ACHN (cell line): ENCODE results near the gene FOXL3.
"Not testable (repeated sequence)": the region's sequence is repeated elsewhere in the genome, so short reads cannot be mapped to it uniquely, and the experiment has no call there.

Experiments used
- DNase-seq: peaks from one replicate; pipeline ENCODE4 v3.0.0-alpha.2; 2015
- in situ Hi-C: cut with HindIII; loops from 2 replicates; pipeline ENCODE4 v1.10.0; 2017; ENCODE audit warnings: low sequenced_read_pairs, low pct_ligation_motif_present, low pct_unique_long_range_greater_than_20kb

FOXL3 gene

DNA sequence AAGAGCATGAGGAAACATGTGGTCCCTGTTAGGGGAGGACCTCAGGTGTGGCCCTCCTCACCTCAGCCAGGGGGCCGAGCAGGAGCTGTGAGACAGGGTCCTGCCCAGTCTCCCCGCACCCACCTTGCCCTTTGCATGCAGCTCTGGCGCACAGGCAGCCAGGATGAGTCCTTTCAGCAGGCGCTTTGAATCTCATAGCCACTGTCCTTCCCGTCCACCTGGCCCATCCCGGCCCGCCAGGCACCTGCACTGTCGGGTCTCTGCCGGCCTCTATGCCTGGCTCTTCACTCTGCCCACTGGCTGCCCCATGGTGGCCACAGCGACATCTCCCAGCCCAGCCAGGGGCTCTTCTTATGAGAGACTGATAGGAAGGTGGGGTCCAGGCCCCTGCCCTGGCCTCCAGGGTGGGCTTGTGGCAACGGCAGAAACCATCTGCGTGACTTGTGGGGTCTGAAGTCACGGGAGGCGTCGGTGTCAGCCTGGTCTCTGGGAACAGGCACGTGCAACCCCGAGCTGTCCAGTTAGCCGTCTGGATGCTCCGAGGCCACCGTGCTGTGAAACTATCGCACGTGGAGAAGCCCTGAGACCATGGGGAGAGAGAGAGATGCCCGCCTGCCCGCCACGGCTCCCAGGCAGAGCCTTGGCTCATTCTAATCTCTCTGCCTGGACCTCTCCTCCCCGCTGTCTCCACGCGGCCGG is 37.4 kb downstream of the FOXL3 start:
- in situ Hi-C loops, result no loop called here
- DNase-seq, result no peak

GRCh38 chr7:327991-328702 is 38.2 kb downstream of the FOXL3 start:
- in situ Hi-C loops, result no loop called here
- DNase-seq, result no peak

- no peak for DNase-seq
- in situ Hi-C loops, result loop anchor here (10.0 kb wide), 1 partner anchor 165 kb away; no protein-coding TSS in a partner anchor
Observed at GRCh38 chr7:329691-330281, 39.8 kb downstream of the FOXL3 start.

DNA sequence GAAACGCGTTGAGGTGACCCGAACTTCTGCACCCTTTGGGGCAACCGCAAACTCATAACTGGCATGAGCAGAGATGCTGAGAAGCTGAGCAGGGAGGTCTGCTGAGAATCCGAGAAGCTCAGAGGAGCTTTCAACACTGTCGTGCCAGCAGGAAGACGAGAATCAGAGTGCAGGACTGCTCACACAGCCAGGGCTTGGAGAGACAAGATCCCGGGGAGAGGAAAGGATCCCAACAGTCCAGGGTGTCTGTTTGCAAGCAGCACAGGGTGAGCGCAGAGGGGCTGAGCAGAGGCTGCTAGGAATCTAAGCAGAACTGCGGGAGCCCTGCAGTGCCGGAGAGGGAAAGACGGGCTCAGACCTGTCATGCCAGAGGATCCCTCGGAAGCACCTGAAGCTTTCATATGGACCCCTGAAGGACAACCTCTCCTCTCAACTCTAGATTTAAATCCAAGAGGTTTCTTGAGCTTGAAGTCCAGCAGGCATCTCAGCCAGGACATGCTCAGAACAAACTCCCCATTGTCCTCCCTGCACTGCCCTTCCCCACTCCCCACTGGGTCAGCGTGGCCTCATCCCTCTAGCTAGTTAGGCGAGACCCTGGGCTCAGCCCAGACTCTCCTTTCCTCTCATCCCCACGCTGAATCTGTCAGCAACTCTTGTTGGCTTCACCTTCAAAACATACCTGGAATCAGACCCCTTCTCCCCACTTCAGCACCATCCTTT is 40.7 kb downstream of the FOXL3 start:
- DNase-seq, result no peak
- in situ Hi-C loops, result loop anchor here (10.0 kb wide), 1 partner anchor 164 kb away; no protein-coding TSS in a partner anchor

DNA sequence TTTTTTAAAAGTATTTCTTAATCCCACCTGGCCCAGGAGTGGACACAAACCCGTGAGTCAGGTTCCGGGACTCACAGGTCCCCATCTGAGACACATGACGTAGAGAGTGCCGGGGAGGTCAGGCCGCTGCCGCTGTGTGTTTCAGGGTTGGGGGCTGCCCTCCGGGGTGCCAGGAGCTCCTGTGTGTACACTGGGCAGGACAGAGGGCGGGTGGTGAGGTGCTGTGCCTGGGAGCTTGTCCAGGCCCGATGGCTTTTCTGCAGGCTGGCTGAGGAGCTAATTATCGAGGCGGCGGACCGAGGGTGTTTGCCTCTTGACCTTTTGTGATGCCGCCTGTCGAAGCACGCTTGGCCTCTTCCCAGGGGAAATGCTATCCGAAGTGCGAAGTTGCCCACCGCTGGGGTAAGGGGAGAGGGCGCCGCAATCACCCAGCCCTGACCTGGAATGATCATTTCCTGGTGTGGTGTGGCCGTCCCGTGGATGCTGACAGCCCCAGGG is 42.1 kb downstream of the FOXL3 start:
- in situ Hi-C loops, result loop anchor here (10.0 kb wide), 1 partner anchor 163 kb away; no protein-coding TSS in a partner anchor
- DNase-seq, result no peak

GRCh38 chr7:332646-333392 is 42.8 kb downstream of the FOXL3 start:
- in situ Hi-C loops, result loop anchor here (10.0 kb wide), 1 partner anchor 162 kb away; no protein-coding TSS in a partner anchor

DNA sequence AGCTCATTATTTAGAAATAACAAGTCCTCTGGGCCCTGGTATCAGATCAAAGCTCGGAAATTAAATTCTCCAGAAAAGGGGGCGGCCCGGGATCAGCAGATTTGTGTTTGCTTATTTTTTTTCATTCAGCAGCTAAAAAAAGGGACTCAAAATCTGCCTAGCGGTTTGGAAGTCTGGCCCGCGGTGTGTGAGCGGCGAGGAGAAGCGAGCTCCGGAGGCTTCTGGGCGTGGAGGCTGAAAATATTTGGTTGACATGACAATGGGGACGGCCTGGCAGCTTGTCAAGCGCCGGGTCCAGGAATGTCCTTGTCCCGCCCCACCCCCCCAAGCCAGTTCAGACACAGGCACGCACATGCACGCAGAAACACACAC is 43.4 kb downstream of the FOXL3 start:
- in situ Hi-C loops, result loop anchor here (10.0 kb wide), 1 partner anchor 161 kb away; no protein-coding TSS in a partner anchor
- DNase-seq, result no peak

More at GRCh38 chr7:332646-333392, 42.8 kb downstream of the FOXL3 start:
- peak; percentile 80 for DNase-seq

GRCh38 chr7:334618-335357 is 44.8 kb downstream of the FOXL3 start:
- in situ Hi-C loops, result loop anchor here (10.0 kb wide), 1 partner anchor 160 kb away; no protein-coding TSS in a partner anchor
- DNase-seq, result no peak

- no peak for DNase-seq
- in situ Hi-C loops, result loop anchor here (10.0 kb wide), 1 partner anchor 159 kb away; no protein-coding TSS in a partner anchor
Observed at GRCh38 chr7:335358-336148, 45.6 kb downstream of the FOXL3 start.

- DNase-seq, result not testable (repeated sequence)
- in situ Hi-C loops, result loop anchor here (10.0 kb wide), 1 partner anchor 159 kb away; no protein-coding TSS in a partner anchor
Observed at GRCh38 chr7:336149-336533, 46.2 kb downstream of the FOXL3 start.

GRCh38 chr7:336810-337566 is 47.0 kb downstream of the FOXL3 start:
- in situ Hi-C loops, result loop anchor here (10.0 kb wide), 1 partner anchor 158 kb away; no protein-coding TSS in a partner anchor
- DNase-seq, result no peak

- no peak for DNase-seq
- in situ Hi-C loops, result loop anchor here (10.0 kb wide), 1 partner anchor 157 kb away; no protein-coding TSS in a partner anchor
Observed at GRCh38 chr7:337567-337951, 47.6 kb downstream of the FOXL3 start.

DNA sequence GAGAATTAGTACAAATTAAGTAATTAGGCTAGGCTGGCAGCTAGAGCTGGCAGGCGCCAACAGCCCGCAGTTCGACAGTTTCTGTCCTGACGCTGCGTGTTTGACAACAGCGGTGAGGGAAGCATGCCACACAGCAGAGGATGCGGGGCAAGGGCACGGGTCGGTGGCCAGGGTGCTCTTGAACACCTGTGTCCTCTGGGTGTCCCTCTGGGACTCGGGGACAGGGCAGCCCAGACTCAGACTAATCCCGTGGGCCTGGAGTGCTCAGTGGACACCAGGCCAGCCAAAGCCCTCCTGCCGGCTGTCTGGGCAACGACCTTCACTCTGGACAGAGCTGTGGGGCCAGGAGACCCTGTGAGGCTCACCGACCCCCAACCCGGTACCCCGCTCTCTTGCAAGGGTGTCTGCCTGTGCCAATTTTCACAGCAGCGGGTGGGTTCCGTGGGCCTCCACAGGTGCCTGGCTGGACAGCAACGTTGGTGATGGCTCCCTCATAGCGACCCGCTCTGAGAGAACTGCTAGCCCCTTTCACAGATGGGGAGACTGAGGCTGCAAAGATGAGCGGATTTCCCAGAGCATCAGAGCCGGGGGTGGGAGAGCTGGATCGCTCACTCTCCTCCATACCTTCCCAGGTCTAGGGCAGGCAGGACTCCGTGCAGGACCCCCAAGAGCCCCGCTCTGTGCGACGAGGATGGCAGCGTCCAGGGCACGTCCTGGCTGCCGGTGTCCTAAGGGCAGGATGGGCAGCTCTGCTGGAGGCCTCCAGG is 48.5 kb downstream of the FOXL3 start:
- no peak for DNase-seq
- in situ Hi-C loops, result loop anchor here (10.0 kb wide), 1 partner anchor 156 kb away; no protein-coding TSS in a partner anchor

GRCh38 chr7:339062-339342 is 49.0 kb downstream of the FOXL3 start:
- DNase-seq, result no peak
- in situ Hi-C loops, result loop anchor here (10.0 kb wide), 1 partner anchor 156 kb away; no protein-coding TSS in a partner anchor

DNA sequence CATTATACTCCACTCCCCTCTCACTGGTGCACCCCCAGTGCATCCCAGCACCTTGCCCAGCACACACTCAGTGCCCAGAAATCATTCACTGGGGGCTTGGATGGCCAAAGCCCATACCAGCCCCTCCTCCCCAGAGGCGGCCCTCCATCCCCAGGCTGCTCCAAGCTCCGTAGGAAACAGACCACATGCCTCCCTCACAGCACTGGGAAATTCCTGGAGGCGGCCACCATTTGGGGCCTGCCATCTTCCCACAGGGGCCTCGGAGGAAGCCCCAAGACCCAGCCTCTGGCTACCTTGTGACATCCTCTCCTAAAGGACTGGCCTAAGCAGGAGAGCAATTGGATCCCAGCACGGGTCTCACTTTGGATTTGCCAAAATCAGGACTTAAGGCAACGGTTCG is 49.7 kb downstream of the FOXL3 start:
- DNase-seq, result no peak
- in situ Hi-C loops, result loop anchor here (10.0 kb wide), 1 partner anchor 155 kb away; no protein-coding TSS in a partner anchor
